Suprapubic skin (tissue), 4 donors: ENCODE results near the gene CAV3.
"Not testable (repeated sequence)": the region's sequence is repeated elsewhere in the genome, so short reads cannot be mapped to it uniquely, and the experiment has no call there.

Experiments
- CTCF ChIP-seq, 2 donors: fragments of 200-600 bp in 1 of 2; fragments of 450-650 bp in 1 of 2; sonication (generic) in 1 of 2; IDR thresholded peaks; one replicate each; pipeline ENCODE4 v1.5.1; 2016 to 2019; ENCODE audit warnings: antibody characterized with exemption in 2 of 2, mild to moderate bottlenecking in 1 of 2, moderate library complexity in 1 of 2
- EP300 ChIP-seq: sonication (generic); formaldehyde crosslinking; IDR thresholded peaks from one replicate; pipeline ENCODE4 v1.6.1; 2017; ENCODE audit warnings: antibody characterized with exemption
- POLR2AphosphoS5 ChIP-seq, 3 donors: sonication (generic); formaldehyde crosslinking; IDR thresholded peaks; one replicate each; pipeline ENCODE4 v1.6.1; 2017; ENCODE audit warnings: antibody characterized with exemption in 3 of 3

- TF ChIP-seq CTCF (IDR thresholded peaks at IDR 0.05); POLR2AphosphoS5 (IDR thresholded peaks at IDR 0.05); EP300: not testable (repeated sequence)
Measured at GRCh38 chr3:8684992-8685391, 48.6 kb upstream of the CAV3 start.
